ENCODE measurements around the gene ADRA2C. TPM values are rescaled to one million over a fixed set of nuclear protein-coding genes. Genes with fewer than 3 reads are reported as not detected.

ADRA2C gene
- total RNA-seq, 2 experiments from 2014 or later: 0.21 TPM; not detected in 1

DNA sequence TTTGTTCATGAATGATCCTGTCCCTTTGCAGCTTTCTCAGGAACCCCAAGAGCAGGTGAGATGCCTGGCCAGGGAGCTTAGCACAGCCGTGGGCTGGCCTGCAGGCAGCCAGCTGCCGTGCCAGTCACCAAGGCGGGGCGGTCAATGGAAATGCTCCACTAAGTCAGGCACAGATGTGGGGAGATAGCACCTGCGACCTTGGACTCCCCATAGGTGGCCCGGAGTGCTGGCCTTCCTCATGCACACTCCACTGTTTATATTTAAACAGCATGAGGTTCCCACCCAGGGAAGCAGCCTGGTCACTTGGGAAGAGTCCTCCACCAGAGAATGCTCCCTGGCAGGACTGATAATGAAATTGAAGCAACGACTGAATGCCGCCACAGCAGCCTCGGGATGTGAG lies 14.2 kb upstream of the ADRA2C start:
- H3K36me3 ChIP-seq (ENCODE audit: insufficient read depth, low read length): no peaks in the 10 kb centered on the region
- DNase-seq (ENCODE audit: low spot score): no peak
- no peak for TF ChIP-seq CTCF (conservative IDR thresholded peaks at IDR 0.05; ENCODE audit: low read length)
- TF ChIP-seq EZH2phosphoT487 (IDR thresholded peaks at IDR 0.05; ENCODE audit: borderline replicate concordance, low read depth, low read length): no peak
- H3K79me2 ChIP-seq (ENCODE audit: insufficient read depth, low read depth, low read length): no peaks in the 10 kb centered on the region
- H3K9me2 ChIP-seq (ENCODE audit: insufficient read depth, low read length): no peaks in the 10 kb centered on the region
- H3K4me2 ChIP-seq (ENCODE audit: low read length): no peak overlapping the region
- no peaks in the 10 kb centered on the region for H4K20me1 ChIP-seq (ENCODE audit: insufficient read depth, low read length)
- intact Hi-C loops (cut with micrococcal nuclease; ENCODE audit: unreplicated experiment): no loop called here
- no peaks in the 10 kb centered on the region for H3K4me1 ChIP-seq (ENCODE audit: insufficient read depth, low read length, poor library complexity, severe bottlenecking)
- no peak overlapping the region for H3K27ac ChIP-seq (ENCODE audit: low read depth, low read length, poor library complexity, severe bottlenecking)
- H2AFZ ChIP-seq (ENCODE audit: low read length): no peak overlapping the region
- ChIA-PET POLR2A (no interaction called here), CTCF (ENCODE audit: unreplicated experiment) (no interaction called here)
- no peak overlapping the region for H3K4me3 ChIP-seq (ENCODE audit: low read depth, low read length, poor library complexity, severe bottlenecking)
- BruUV-seq (replicated peaks): no TSS peak
- H3K9me3 ChIP-seq (ENCODE audit: low read length): no peaks in the 10 kb centered on the region

DNA sequence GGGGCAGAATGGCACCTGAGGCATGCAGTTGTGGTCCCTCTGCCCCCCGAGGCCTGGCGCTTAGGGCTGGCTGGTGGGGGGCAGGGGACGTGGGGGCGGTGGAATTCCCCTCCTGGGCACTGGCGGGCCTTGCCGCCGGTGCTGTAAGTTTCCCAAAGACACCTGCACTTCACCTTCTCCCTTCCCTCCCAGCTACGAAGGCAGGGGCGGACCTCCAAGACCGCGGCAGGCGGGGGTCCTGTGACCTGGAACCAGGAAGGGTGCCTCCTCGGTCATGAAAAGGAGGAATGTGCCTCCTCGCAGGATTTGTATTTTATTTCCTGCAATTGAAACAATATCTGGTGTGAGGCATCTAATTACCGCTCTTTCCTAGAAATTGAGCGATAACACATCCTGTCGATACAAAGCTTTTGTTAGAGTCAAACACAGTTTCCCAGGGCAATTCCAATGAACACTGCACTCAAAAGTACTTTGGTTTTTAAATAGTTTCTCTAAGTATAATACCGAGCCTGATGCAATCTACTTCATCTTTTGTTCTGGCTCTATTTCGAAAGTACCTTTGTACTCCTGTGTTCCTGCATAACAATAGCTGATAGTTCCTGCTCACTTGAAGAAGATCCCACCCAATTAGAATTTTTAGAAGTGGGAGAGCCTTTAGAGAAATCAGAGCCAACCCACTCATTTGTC lies 12.3 kb upstream of the ADRA2C start:
- Histone ChIP-seq H3K36me3 (ENCODE audit: insufficient read depth, low read length) (no peaks in the 10 kb centered on the region), H3K4me1 (ENCODE audit: insufficient read depth, low read length, poor library complexity, severe bottlenecking) (no peaks in the 10 kb centered on the region), H2AFZ (ENCODE audit: low read length) (no peak overlapping the region), H4K20me1 (ENCODE audit: insufficient read depth, low read length) (no peaks in the 10 kb centered on the region), H3K9me3 (ENCODE audit: low read length) (no peaks in the 10 kb centered on the region), H3K4me2 (ENCODE audit: low read length) (no peak overlapping the region), H3K79me2 (ENCODE audit: insufficient read depth, low read depth, low read length) (no peaks in the 10 kb centered on the region), H3K9me2 (ENCODE audit: insufficient read depth, low read length) (no peaks in the 10 kb centered on the region), H3K27ac (ENCODE audit: low read depth, low read length, poor library complexity, severe bottlenecking) (no peak overlapping the region), H3K4me3 (ENCODE audit: low read depth, low read length, poor library complexity, severe bottlenecking) (no peak overlapping the region)
- intact Hi-C loops (cut with micrococcal nuclease; ENCODE audit: unreplicated experiment): no loop called here
- TF ChIP-seq EZH2phosphoT487 (IDR thresholded peaks at IDR 0.05; ENCODE audit: borderline replicate concordance, low read depth, low read length) (no peak), CTCF (conservative IDR thresholded peaks at IDR 0.05; ENCODE audit: low read length) (no peak)
- no peak for DNase-seq (ENCODE audit: low spot score)
- ChIA-PET POLR2A (interaction anchor here (0.6 kb wide), 1 partner anchor 395 kb away, joined by 3 read pairs; no protein-coding TSS in a partner anchor), CTCF (ENCODE audit: unreplicated experiment) (no interaction called here)
- BruUV-seq (replicated peaks): no TSS peak

DNA sequence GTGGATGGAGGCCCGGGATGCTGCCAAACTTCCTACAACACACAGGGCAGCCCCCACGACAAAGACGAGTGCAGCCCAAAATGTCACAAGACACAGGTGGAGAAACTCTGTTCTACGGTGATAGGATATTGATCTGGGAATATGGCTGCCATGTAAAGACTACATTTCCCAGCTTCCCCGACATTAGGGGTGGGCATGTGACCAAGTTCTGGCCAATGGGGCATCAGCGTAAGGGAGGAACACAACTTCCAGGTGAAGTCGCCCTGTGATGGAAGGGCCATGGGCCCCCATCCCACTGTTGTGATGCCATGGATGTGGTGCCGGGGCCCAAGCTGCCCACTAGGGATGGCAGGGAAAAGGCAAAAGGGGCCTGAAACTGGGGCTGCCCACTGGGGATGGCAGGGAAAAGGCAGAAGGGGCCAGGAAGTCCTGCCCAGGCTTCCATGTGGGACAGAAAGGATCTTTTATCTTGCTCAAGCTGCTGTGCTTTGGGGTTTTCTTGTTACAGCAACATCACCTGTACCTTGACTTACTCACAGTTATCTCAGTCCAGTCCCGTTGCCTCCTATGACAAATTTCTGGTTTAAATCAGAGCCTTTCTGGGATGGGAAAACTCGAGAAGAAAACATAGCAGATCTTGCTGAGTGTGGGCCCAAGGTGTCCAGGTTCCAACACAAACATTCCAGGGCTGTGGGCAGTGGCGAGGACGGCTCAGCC lies 9.7 kb upstream of the ADRA2C start:
- H3K4me2 ChIP-seq (ENCODE audit: low read length): no peak overlapping the region
- no peak overlapping the region for H3K27ac ChIP-seq (ENCODE audit: low read depth, low read length, poor library complexity, severe bottlenecking)
- no peak for TF ChIP-seq CTCF (conservative IDR thresholded peaks at IDR 0.05; ENCODE audit: low read length)
- no peak for TF ChIP-seq EZH2phosphoT487 (IDR thresholded peaks at IDR 0.05; ENCODE audit: borderline replicate concordance, low read depth, low read length)
- no peaks in the 10 kb centered on the region for H3K36me3 ChIP-seq (ENCODE audit: insufficient read depth, low read length)
- H3K79me2 ChIP-seq (ENCODE audit: insufficient read depth, low read depth, low read length): no peaks in the 10 kb centered on the region
- POLR2A ChIA-PET: no interaction called here
- no peaks in the 10 kb centered on the region for H3K4me1 ChIP-seq (ENCODE audit: insufficient read depth, low read length, poor library complexity, severe bottlenecking)
- no peaks in the 10 kb centered on the region for H4K20me1 ChIP-seq (ENCODE audit: insufficient read depth, low read length)
- H3K4me3 ChIP-seq (ENCODE audit: low read depth, low read length, poor library complexity, severe bottlenecking): no peak overlapping the region
- no peak for DNase-seq (ENCODE audit: low spot score)
- H2AFZ ChIP-seq (ENCODE audit: low read length): no peak overlapping the region
- no TSS peak for BruUV-seq (replicated peaks)
- no peaks in the 10 kb centered on the region for H3K9me3 ChIP-seq (ENCODE audit: low read length)
- H3K9me2 ChIP-seq (ENCODE audit: insufficient read depth, low read length): no peaks in the 10 kb centered on the region
- CTCF ChIA-PET (ENCODE audit: unreplicated experiment): no interaction called here
- intact Hi-C loops (cut with micrococcal nuclease; ENCODE audit: unreplicated experiment): no loop called here

All from OCI-LY7 (cell line).